ENCODE results near the gene FMN1. TPM values are rescaled to one million over a fixed set of nuclear protein-coding genes. Genes with fewer than 3 reads are reported as not detected.
A peak's percentile ranks its signal among the peaks of the same experiment; 100 is the strongest.

Gene FMN1
- total RNA-seq, 1 experiment from 2014 or later: 0.37 TPM

DNA sequence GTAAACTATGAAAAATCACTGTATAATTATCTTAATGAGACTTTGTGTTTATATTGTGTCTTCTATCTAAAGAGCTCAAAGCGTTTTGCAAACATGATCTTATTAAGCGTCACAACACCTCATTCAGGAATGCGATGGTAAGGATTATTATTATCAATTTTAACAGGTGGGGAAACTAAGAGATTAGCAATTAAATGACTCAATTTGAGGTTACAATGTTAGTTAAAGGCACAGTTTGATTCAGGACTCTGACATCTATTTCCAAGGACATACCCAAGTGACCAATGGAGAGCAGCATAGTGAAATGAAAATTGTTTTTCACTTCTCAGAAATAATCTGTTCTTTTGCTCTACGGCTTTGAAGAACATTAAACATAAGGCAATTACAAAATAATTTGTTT, 74.6 kb downstream of the FMN1 start:
- no TSS peak for BruUV-seq (replicated peaks)
- no peak for DNase-seq (ENCODE audit: low spot score)
- H3K36me3 ChIP-seq (ENCODE audit: insufficient read depth, low read length, poor library complexity, severe bottlenecking): no peaks in the 10 kb centered on the region
- intact Hi-C loops (cut with micrococcal nuclease; ENCODE audit: unreplicated experiment): no loop called here
- ChIA-PET POLR2A (ENCODE audit: low non-redundant PET) (no interaction called here), CTCF (no interaction called here)
- H3K4me1 ChIP-seq (ENCODE audit: insufficient read depth, low read length, poor library complexity, severe bottlenecking): no peaks in the 10 kb centered on the region
- no peak overlapping the region for H3K27ac ChIP-seq (ENCODE audit: low read depth, low read length, poor library complexity, severe bottlenecking)
- TF ChIP-seq, protein P1, sequence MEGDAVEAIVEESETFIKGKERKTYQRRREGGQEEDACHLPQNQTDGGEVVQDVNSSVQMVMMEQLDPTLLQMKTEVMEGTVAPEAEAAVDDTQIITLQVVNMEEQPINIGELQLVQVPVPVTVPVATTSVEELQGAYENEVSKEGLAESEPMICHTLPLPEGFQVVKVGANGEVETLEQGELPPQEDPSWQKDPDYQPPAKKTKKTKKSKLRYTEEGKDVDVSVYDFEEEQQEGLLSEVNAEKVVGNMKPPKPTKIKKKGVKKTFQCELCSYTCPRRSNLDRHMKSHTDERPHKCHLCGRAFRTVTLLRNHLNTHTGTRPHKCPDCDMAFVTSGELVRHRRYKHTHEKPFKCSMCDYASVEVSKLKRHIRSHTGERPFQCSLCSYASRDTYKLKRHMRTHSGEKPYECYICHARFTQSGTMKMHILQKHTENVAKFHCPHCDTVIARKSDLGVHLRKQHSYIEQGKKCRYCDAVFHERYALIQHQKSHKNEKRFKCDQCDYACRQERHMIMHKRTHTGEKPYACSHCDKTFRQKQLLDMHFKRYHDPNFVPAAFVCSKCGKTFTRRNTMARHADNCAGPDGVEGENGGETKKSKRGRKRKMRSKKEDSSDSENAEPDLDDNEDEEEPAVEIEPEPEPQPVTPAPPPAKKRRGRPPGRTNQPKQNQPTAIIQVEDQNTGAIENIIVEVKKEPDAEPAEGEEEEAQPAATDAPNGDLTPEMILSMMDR (conservative IDR thresholded peaks at IDR 0.05; ENCODE audit: low read depth, low read length): no peak
- TF ChIP-seq EZH2 (IDR thresholded peaks at IDR 0.05; ENCODE audit: borderline replicate concordance, low read depth, low read length, poor library complexity, severe bottlenecking): no peak
- H3K4me3 ChIP-seq (ENCODE audit: low read depth, low read length, poor library complexity, severe bottlenecking): no peak overlapping the region
- no peaks in the 10 kb centered on the region for H3K9me3 ChIP-seq (ENCODE audit: low read depth, low read length, poor library complexity, severe bottlenecking)
- H3K27me3 ChIP-seq (replicated peaks; ENCODE audit: insufficient read depth, low read depth, low read length, poor library complexity): peaks cover 50% of the 10 kb centered on the region

DNA sequence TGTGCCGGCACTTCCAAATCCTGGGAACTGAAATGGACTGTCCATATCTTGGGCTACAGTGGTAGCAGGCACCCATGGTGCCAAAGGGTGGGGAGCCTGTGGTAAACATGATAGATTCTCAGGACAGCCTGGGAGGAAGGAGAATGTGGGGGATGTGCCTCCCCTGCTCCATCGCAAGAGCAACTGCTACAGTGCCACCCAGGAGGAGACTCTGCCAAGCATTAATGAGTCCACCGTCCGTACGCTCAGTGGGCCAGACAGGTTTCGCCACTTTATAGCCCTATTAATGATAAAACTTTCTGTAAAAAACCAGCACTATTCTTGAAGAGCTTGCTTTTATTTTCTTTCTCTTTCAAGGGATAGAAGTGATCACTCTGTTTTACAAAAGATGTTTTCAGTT, 75.2 kb downstream of the FMN1 start:
- Histone ChIP-seq H3K36me3 (ENCODE audit: insufficient read depth, low read length, poor library complexity, severe bottlenecking) (no peaks in the 10 kb centered on the region), H3K4me1 (ENCODE audit: insufficient read depth, low read length, poor library complexity, severe bottlenecking) (no peaks in the 10 kb centered on the region), H3K9me3 (ENCODE audit: low read depth, low read length, poor library complexity, severe bottlenecking) (no peaks in the 10 kb centered on the region), H3K4me3 (ENCODE audit: low read depth, low read length, poor library complexity, severe bottlenecking) (no peak overlapping the region), H3K27me3 (replicated peaks; ENCODE audit: insufficient read depth, low read depth, low read length, poor library complexity) (peaks cover 50% of the 10 kb centered on the region), H3K27ac (ENCODE audit: low read depth, low read length, poor library complexity, severe bottlenecking) (no peak overlapping the region)
- POLR2A ChIA-PET (ENCODE audit: low non-redundant PET): no interaction called here
- no peak for TF ChIP-seq EZH2 (IDR thresholded peaks at IDR 0.05; ENCODE audit: borderline replicate concordance, low read depth, low read length, poor library complexity, severe bottlenecking)
- TF ChIP-seq, protein P1 (conservative IDR thresholded peaks at IDR 0.05; ENCODE audit: low read depth, low read length): no peak
- no peak for DNase-seq (ENCODE audit: low spot score)
- CTCF ChIA-PET: no interaction called here
- BruUV-seq (replicated peaks): no TSS peak
- intact Hi-C loops (cut with micrococcal nuclease; ENCODE audit: unreplicated experiment): no loop called here

DNA sequence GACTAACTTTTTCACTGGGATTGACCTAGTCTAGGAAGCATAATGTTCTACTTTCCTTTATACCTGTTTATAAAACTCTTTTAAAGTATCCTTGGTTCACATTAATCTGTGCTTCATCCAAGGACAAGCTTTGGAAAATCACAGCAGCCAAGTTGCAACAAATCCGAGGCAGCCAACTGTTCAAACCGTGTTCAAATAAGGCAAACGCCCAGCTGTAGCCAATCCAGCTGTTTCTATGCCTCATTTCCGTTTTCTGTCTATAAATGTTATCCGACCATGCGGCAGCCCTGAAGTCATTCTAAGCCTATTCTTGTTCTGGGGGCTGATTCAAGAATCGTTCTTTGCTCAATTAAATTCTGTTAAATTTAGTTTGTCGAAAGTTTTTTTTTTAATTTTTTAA, 78.3 kb downstream of the FMN1 start:
- intact Hi-C loops (cut with micrococcal nuclease; ENCODE audit: unreplicated experiment): no loop called here
- CTCF ChIA-PET: no interaction called here
- no peaks in the 10 kb centered on the region for H3K36me3 ChIP-seq (ENCODE audit: insufficient read depth, low read length, poor library complexity, severe bottlenecking)
- DNase-seq (ENCODE audit: low spot score): peak; percentile 35
- peaks cover 75% of the 10 kb centered on the region for H3K27me3 ChIP-seq (replicated peaks; ENCODE audit: insufficient read depth, low read depth, low read length, poor library complexity)
- TF ChIP-seq EZH2 (IDR thresholded peaks at IDR 0.05; ENCODE audit: borderline replicate concordance, low read depth, low read length, poor library complexity, severe bottlenecking): no peak
- TF ChIP-seq, protein P1 (conservative IDR thresholded peaks at IDR 0.05; ENCODE audit: low read depth, low read length): no peak
- no peak overlapping the region for H3K4me3 ChIP-seq (ENCODE audit: low read depth, low read length, poor library complexity, severe bottlenecking)
- POLR2A ChIA-PET (ENCODE audit: low non-redundant PET): no interaction called here
- no peak overlapping the region for H3K27ac ChIP-seq (ENCODE audit: low read depth, low read length, poor library complexity, severe bottlenecking)
- BruUV-seq (replicated peaks): no TSS peak
- no peaks in the 10 kb centered on the region for H3K9me3 ChIP-seq (ENCODE audit: low read depth, low read length, poor library complexity, severe bottlenecking)
- no peaks in the 10 kb centered on the region for H3K4me1 ChIP-seq (ENCODE audit: insufficient read depth, low read length, poor library complexity, severe bottlenecking)

Data from A673 (cell line).